Immature natural killer cell (primary cell): ENCODE results near the gene ERICH6B. TPM values are rescaled to one million over a fixed set of nuclear protein-coding genes. Genes with fewer than 3 reads are reported as not detected.

Experiments
- DNase-seq, 3 donors: peaks; one replicate each; pipeline ENCODE4 v3.0.0; 2022; ENCODE audit warnings: mixed read lengths in 1 of 3
- H3K27ac Mint-ChIP-seq, 6 donors: one replicate each; pipeline ENCODE4 v1.8.0; 2020; ENCODE audit warnings: mixed read lengths in 6 of 6, mild to moderate bottlenecking in 5 of 6, inconsistent platforms in 4 of 6, moderate library complexity in 3 of 6
- H3K27me3 Mint-ChIP-seq, 3 donors: one replicate each; pipeline ENCODE4 v1.8.0; 2020 to 2021; ENCODE audit warnings: low read depth in 3 of 3, mild to moderate bottlenecking in 3 of 3, mixed read lengths in 3 of 3, moderate library complexity in 3 of 3, inconsistent platforms in 1 of 3
- H3K36me3 Mint-ChIP-seq, 3 donors: one replicate each; pipeline ENCODE4 v1.8.0; 2020; ENCODE audit warnings: mixed read lengths in 3 of 3, inconsistent platforms in 2 of 3, mild to moderate bottlenecking in 2 of 3
- H3K4me1 Mint-ChIP-seq, 2 donors: one replicate each; pipeline ENCODE4 v1.8.0; 2020; ENCODE audit warnings: inconsistent platforms in 2 of 2, mild to moderate bottlenecking in 2 of 2, mixed read lengths in 2 of 2, moderate library complexity in 1 of 2
- H3K4me3 Mint-ChIP-seq, 5 donors: one replicate each; pipeline ENCODE4 v1.8.0; 2020; ENCODE audit warnings: mild to moderate bottlenecking in 5 of 5, mixed read lengths in 5 of 5, inconsistent platforms in 3 of 5, moderate library complexity in 3 of 5
- H3K9me3 Mint-ChIP-seq, 6 donors: one replicate each; pipeline ENCODE4 v1.8.0; 2020; ENCODE audit warnings: mild to moderate bottlenecking in 6 of 6, mixed read lengths in 6 of 6, inconsistent platforms in 4 of 6, moderate library complexity in 3 of 6
- polyA plus RNA-seq, 3 donors: library from polyadenylated mRNA; unstranded; fragments of 300-500 nt; fragmentation: Illumina TruSeq; gene quantifications; one replicate each; pipeline ENCODE4 v1.2.3, GENCODE V29; 2021

Gene ERICH6B
- polyA plus RNA-seq, 3 donors from 2014 or later = 0.50 TPM; not detected in 2

GRCh38 chr13:45592758-45593157, 22.8 kb downstream of the ERICH6B start:
- Mint-ChIP-seq H3K27ac (no peak overlapping the region), H3K4me3 (no peak overlapping the region), H3K4me1 (no peaks in the 10 kb centered on the region), H3K27me3 (peaks cover 0 to 6% (median 3%) of the 10 kb centered on the region in 3 donors), H3K9me3 (no peaks in the 10 kb centered on the region), H3K36me3 (no peaks in the 10 kb centered on the region)
- no peak for DNase-seq

- Mint-ChIP-seq H3K9me3 (no peaks in the 10 kb centered on the region), H3K27me3 (peaks cover 0 to 7% (median 2%) of the 10 kb centered on the region in 3 donors), H3K36me3 (no peaks in the 10 kb centered on the region), H3K27ac (no peak overlapping the region), H3K4me1 (no peaks in the 10 kb centered on the region), H3K4me3 (no peak overlapping the region)
- no peak for DNase-seq
Measured at GRCh38 chr13:45590066-45590465, 25.5 kb downstream of the ERICH6B start.

- no peaks in the 10 kb centered on the region for H3K4me1 Mint-ChIP-seq
- H3K27me3 Mint-ChIP-seq = peaks cover 0 to 10% (median 3%) of the 10 kb centered on the region in 3 donors
- H3K36me3 Mint-ChIP-seq = no peaks in the 10 kb centered on the region
Measured at GRCh38 chr13:45587897-45588296, 27.6 kb downstream of the ERICH6B start.

GRCh38 chr13:45584816-45585215, 30.7 kb downstream of the ERICH6B start:
- Mint-ChIP-seq H3K4me1 (no peaks in the 10 kb centered on the region), H3K27ac (no peak overlapping the region), H3K4me3 (no peak overlapping the region), H3K36me3 (no peaks in the 10 kb centered on the region), H3K27me3 (peaks cover 2 to 9% (median 8%) of the 10 kb centered on the region in 3 donors), H3K9me3 (no peaks in the 10 kb centered on the region)
- DNase-seq = no peak

More at GRCh38 chr13:45587897-45588296, 27.6 kb downstream of the ERICH6B start:
- DNase-seq = no peak
- Mint-ChIP-seq H3K9me3 (no peaks in the 10 kb centered on the region), H3K4me3 (no peak overlapping the region), H3K27ac (no peak overlapping the region)

GRCh38 chr13:45582408-45583076, 33.0 kb downstream of the ERICH6B start:
- no peak for DNase-seq
- Mint-ChIP-seq H3K9me3 (no peaks in the 10 kb centered on the region), H3K27me3 (peaks cover 2 to 12% (median 11%) of the 10 kb centered on the region in 3 donors), H3K36me3 (no peaks in the 10 kb centered on the region), H3K4me1 (no peaks in the 10 kb centered on the region), H3K27ac (no peak overlapping the region), H3K4me3 (no peak overlapping the region)

- Mint-ChIP-seq H3K27ac (no peak overlapping the region), H3K9me3 (peaks cover 0 to 2% (median 0%) of the 10 kb centered on the region in 6 donors)
Measured at GRCh38 chr13:45576466-45576865, 39.1 kb downstream of the ERICH6B start.

GRCh38 chr13:45575830-45576180, 39.7 kb downstream of the ERICH6B start:
- H3K27me3 Mint-ChIP-seq = peaks cover 7 to 8% (median 7%) of the 10 kb centered on the region in 3 donors
- H3K9me3 Mint-ChIP-seq = peaks cover 0 to 2% (median 0%) of the 10 kb centered on the region in 6 donors
- no peak for DNase-seq
- H3K4me3 Mint-ChIP-seq = no peak overlapping the region
- H3K27ac Mint-ChIP-seq = no peak overlapping the region
- no peaks in the 10 kb centered on the region for H3K36me3 Mint-ChIP-seq
- H3K4me1 Mint-ChIP-seq = no peaks in the 10 kb centered on the region

More at GRCh38 chr13:45576466-45576865, 39.1 kb downstream of the ERICH6B start:
- H3K4me3 Mint-ChIP-seq = no peak overlapping the region
- no peaks in the 10 kb centered on the region for H3K36me3 Mint-ChIP-seq
- peaks cover 7 to 9% (median 9%) of the 10 kb centered on the region in 3 donors for H3K27me3 Mint-ChIP-seq
- no peaks in the 10 kb centered on the region for H3K4me1 Mint-ChIP-seq
- DNase-seq = no peak

GRCh38 chr13:45575146-45575829, 40.3 kb downstream of the ERICH6B start:
- Mint-ChIP-seq H3K36me3 (no peaks in the 10 kb centered on the region), H3K4me1 (no peaks in the 10 kb centered on the region), H3K27me3 (peaks cover 7 to 11% (median 7%) of the 10 kb centered on the region in 3 donors), H3K9me3 (peaks cover 0 to 2% (median 0%) of the 10 kb centered on the region in 6 donors), H3K4me3 (no peak overlapping the region), H3K27ac (no peak overlapping the region)
- no peak for DNase-seq

GRCh38 chr13:45565331-45565730, 50.2 kb downstream of the ERICH6B start:
- no peak overlapping the region for H3K27ac Mint-ChIP-seq
- peaks cover 0 to 4% (median 0%) of the 10 kb centered on the region in 6 donors for H3K9me3 Mint-ChIP-seq
- no peaks in the 10 kb centered on the region for H3K4me1 Mint-ChIP-seq
- H3K4me3 Mint-ChIP-seq = no peak overlapping the region
- peaks cover 0 to 8% (median 2%) of the 10 kb centered on the region in 3 donors for H3K27me3 Mint-ChIP-seq
- no peaks in the 10 kb centered on the region for H3K36me3 Mint-ChIP-seq
- DNase-seq = no peak

- Mint-ChIP-seq H3K9me3 (peaks cover 0 to 4% (median 0%) of the 10 kb centered on the region in 6 donors), H3K27me3 (peaks cover 1 to 8% (median 2%) of the 10 kb centered on the region in 3 donors), H3K4me1 (no peaks in the 10 kb centered on the region), H3K36me3 (no peaks in the 10 kb centered on the region), H3K27ac (no peak overlapping the region), H3K4me3 (no peak overlapping the region)
- DNase-seq = no peak
Measured at GRCh38 chr13:45564133-45564776, 51.3 kb downstream of the ERICH6B start.

- peaks cover 0 to 2% (median 0%) of the 10 kb centered on the region in 6 donors for H3K9me3 Mint-ChIP-seq
- no peak overlapping the region for H3K4me3 Mint-ChIP-seq
- no peak overlapping the region for H3K27ac Mint-ChIP-seq
- DNase-seq = no peak
- H3K4me1 Mint-ChIP-seq = no peaks in the 10 kb centered on the region
- no peaks in the 10 kb centered on the region for H3K36me3 Mint-ChIP-seq
- H3K27me3 Mint-ChIP-seq = peaks cover 0 to 7% (median 0%) of the 10 kb centered on the region in 3 donors
Measured at GRCh38 chr13:45554604-45555109, 60.9 kb downstream of the ERICH6B start.

GRCh38 chr13:45548281-45548680, 67.3 kb downstream of the ERICH6B start:
- no peaks in the 10 kb centered on the region for H3K9me3 Mint-ChIP-seq
- H3K4me3 Mint-ChIP-seq = no peak overlapping the region
- peaks cover 0 to 2% (median 2%) of the 10 kb centered on the region in 3 donors for H3K27me3 Mint-ChIP-seq
- H3K4me1 Mint-ChIP-seq = no peaks in the 10 kb centered on the region
- no peak for DNase-seq
- no peaks in the 10 kb centered on the region for H3K36me3 Mint-ChIP-seq
- no peak overlapping the region for H3K27ac Mint-ChIP-seq

- Mint-ChIP-seq H3K4me1 (no peaks in the 10 kb centered on the region), H3K27me3 (peaks cover 0 to 6% (median 2%) of the 10 kb centered on the region in 3 donors), H3K36me3 (no peaks in the 10 kb centered on the region), H3K9me3 (no peaks in the 10 kb centered on the region), H3K4me3 (no peak overlapping the region), H3K27ac (no peak overlapping the region)
- no peak for DNase-seq
Measured at GRCh38 chr13:45546410-45546765, 69.2 kb downstream of the ERICH6B start.
